GM12873 (cell line): Measurements from ENCODE around the gene TEPSIN.

Source experiments
- TF ChIP-seq, protein P1 (sequence below): IDR thresholded peaks from 2 replicates; pipeline ENCODE4 v1.5.1; 2012; ENCODE audit warnings: low read depth, mild to moderate bottlenecking, moderate library complexity, low read length, control low read depth; ENCODE audit not compliant: insufficient read depth; ENCODE audit errors: missing control alignments

Gene TEPSIN

DNA sequence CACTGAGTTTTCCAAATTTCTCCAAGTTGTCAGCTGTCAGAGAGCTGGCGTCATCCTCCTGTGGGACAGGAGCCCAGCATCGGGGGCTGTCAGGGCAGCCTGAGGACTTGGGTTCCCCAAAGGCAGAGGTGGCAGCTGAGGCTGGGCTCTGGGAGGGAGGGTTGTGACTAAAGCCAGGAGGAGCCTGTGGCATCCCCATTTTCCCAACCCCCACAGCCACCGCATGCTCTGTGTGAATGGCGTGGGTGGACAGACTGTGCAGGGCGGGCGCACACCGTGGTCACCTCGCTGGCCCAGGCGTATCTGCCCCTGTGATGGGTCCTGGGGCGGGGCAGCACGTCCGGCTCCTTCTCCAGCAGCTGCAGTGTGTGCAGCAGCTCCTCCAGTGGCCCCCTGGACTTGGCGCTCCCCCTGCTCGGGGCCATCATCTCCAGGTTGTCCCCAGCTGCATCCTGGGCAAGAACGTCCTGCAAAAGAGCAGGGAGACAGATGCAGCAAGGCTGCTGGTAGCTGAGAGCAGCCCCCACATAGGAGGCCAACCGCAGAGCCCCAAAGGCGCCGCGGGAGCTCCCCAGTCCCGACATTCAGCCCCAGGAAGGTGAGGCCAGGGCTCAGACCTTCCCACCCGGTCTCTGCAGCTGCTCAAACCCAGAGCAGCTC, 40.9 kb downstream of the TEPSIN start:
- TF ChIP-seq, protein P1, sequence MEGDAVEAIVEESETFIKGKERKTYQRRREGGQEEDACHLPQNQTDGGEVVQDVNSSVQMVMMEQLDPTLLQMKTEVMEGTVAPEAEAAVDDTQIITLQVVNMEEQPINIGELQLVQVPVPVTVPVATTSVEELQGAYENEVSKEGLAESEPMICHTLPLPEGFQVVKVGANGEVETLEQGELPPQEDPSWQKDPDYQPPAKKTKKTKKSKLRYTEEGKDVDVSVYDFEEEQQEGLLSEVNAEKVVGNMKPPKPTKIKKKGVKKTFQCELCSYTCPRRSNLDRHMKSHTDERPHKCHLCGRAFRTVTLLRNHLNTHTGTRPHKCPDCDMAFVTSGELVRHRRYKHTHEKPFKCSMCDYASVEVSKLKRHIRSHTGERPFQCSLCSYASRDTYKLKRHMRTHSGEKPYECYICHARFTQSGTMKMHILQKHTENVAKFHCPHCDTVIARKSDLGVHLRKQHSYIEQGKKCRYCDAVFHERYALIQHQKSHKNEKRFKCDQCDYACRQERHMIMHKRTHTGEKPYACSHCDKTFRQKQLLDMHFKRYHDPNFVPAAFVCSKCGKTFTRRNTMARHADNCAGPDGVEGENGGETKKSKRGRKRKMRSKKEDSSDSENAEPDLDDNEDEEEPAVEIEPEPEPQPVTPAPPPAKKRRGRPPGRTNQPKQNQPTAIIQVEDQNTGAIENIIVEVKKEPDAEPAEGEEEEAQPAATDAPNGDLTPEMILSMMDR: no peak

DNA sequence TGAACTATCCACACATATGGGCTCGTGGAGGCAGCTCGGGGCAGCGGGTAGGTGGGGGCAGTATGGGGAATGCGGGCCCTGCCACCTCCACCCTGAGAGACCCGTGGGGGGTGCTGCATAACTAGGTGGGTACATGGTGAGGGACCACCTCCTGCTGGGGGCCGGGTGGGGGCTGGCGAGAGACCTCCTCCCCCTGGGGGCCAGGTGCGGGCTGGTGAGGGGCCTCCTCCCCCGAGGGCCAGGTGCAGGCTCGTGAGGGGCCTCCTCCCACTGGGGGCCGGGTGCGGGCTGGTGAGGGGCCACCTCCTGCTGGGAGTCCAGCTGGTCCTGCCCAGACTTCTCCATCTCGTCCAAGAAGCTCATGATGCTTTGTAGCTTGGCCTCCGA, 41.5 kb downstream of the TEPSIN start:
- TF ChIP-seq, protein P1: no peak

DNA sequence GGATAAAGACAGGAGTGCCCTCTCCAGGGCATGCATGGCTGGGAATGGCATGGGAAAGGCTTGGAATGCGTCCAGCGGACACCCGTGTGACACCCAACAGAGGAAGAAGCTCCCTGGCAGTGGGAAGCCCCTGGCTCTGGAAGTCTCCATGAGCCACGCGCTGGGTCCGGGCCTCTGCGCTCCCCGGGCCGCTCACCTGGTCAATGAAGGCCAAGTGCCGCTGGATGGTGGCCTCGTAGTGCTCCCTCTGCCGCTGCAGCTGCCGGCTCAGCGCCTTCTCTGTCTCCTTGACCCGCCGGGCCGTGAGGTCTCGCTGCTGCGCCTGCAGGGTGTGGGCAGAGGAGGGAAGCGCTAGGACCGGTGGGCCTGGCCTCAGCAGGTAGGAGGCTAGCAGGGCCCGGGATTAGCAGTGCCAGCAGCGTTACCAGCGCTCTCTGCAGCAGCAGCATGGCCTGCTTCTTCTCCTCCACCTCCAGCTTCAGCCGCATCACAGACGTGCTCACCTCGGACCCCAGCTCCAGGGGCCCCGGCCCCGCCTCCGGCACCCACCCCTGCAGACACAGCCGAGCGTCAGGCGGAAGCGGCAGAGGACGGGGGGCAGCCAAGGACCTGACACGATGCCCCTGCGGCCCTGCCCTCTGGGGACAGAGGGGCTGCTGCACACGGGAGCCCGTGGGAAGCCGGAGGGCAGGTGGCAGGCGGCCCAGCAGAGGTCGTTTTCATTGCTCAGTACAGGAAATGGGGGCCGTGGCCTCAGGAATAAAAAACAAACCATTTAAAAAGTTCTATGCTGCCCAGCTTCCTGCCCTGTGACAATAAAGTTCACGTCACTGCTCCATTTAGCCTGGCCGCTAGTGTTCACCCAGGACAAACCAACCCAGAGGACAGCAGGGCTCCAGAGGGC, 42.1 kb downstream of the TEPSIN start:
- TF ChIP-seq, protein P1: no peak

DNA sequence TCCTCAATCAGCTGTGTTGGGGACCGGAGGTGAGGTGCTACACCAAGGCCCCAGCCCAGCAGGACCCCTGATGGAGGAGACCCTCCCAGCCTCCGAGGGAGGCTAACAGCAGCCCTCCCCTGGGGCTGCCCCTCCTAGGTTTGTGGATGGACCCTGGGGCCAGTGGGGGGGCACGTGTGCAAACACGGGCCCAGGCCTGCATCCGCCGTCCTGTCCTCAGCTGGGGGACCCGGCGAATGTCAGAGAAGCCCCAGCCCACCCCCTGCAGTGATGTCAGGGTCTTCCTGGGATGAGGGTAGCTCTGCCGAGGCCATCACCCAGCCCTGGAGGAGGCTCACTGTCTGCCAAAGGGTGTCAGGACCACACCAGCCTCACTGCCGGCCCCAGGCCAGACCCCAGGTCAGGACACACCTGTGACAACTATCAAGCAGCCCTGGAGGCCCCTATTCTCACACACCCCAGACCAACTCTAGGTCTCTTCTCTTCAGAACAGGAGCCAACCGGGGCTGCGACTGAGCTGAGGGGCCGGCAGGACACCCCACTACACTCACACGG, 42.8 kb downstream of the TEPSIN start:
- TF ChIP-seq, protein P1: no peak

DNA sequence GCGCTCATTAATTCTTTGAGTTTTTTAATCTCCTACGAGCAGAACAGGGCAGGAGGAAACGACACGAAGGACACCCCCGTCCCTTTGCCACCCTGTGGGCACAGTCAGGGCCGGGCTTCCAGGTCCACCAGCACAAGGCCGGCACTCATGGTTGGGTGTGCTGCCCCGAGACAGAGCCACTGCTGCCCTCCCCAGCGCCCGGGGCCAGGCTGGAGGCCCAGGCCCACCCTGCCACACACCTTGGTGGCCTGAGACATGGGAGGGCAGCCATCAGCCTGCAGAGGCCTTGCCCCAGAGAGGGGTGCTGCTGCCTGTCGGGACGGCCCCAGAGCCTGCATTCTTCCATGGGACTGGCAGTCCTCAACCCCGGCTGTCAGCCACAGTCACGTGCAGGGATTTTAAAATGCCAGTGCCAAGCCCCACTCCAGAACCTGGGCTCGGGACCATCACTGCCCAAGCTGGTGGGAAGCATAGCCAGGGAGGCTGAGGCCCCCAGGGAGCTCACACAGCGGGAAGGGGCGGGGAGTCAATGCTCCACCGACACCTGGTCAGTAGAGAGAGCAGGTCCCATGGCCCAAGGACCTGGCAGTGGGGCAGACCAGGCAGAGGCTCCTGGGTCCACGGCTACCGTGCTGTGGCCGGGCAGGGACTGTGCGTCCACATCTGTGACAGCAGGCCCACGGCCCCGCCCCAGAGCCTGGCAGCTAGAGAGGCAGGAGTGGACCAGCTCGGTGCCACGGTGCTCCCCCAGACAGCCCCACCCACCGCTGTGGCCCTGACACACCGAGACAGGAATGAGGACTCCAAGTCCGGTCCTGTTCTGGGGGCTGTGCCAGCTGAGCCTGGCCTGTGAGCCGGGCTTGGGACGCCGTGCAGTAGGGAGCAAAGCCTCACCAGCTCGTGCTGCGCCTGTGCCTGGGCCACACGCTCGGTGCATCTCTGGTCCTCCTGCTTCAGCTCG, 43.6 kb downstream of the TEPSIN start:
- TF ChIP-seq, protein P1: no peak

DNA sequence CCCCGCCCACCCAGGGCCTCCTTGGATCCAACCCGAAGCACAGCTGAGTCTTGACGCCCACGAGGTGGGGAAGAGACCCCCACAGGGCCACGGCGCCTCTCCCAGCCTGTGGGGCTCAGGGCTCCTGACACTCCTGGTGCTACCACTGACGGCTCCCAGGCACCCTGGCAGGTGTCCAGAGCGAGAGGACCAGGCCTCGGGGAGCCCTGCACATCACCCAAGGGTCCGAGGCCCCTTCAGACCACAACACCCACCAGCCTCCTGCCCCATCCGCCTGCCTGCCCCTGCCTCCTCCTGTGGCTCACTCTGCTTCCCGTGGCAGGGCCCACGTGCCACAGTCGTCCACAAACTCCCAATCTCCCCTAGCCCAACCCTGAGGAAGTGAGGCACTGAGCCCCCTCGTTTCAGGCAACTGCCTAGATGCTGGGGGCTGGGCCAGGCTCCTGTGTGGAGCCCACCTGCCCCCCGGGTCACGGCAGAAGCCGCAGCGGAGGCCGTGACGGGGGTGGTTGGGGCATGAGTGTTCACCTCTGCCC, 44.6 kb downstream of the TEPSIN start:
- TF ChIP-seq, protein P1: no peak
